Lower lobe of right lung (tissue), 2 donors: ENCODE data around the gene EPS8L1. TPM values are rescaled to one million over a fixed set of nuclear protein-coding genes. Genes with fewer than 3 reads are reported as not detected.

ENCODE experiments used
- ATAC-seq, 2 donors: fragments of 200-7000 bp; cut with Tn5 transposase; one replicate each; pipeline ENCODE4 v1.9.1; 2020 to 2022; ENCODE audit warnings: mild to moderate bottlenecking in 2 of 2, moderate library complexity in 2 of 2
- DNase-seq: peaks from one replicate; pipeline ENCODE4 v3.0.0-alpha.2; 2020
- H3K27ac ChIP-seq: fragments of 200-600 bp; one replicate; pipeline ENCODE4 v1.8.0; 2022
- H3K27me3 ChIP-seq: fragments of 200-600 bp; one replicate; pipeline ENCODE4 v1.8.0; 2022; ENCODE audit warnings: low read depth
- H3K36me3 ChIP-seq: fragments of 200-600 bp; one replicate; pipeline ENCODE4 v1.8.0; 2022; ENCODE audit warnings: mild to moderate bottlenecking
- H3K4me1 ChIP-seq: fragments of 200-600 bp; one replicate; pipeline ENCODE4 v1.8.0; 2022
- H3K4me3 ChIP-seq: fragments of 200-600 bp; one replicate; pipeline ENCODE4 v1.8.0; 2022; ENCODE audit warnings: mild to moderate bottlenecking
- H3K9me3 ChIP-seq: fragments of 200-600 bp; one replicate; pipeline ENCODE4 v1.8.0; 2022
- CTCF ChIP-seq: fragments of 200-600 bp; IDR thresholded peaks from one replicate; pipeline ENCODE4 v1.8.0; 2022; ENCODE audit warnings: antibody characterized with exemption, mild to moderate bottlenecking
- intact Hi-C: fragments of 100-400 bp; cut with DNase I; formaldehyde crosslinking; loops from one replicate; pipeline ENCODE4 v1.11.0; 2022
- total RNA-seq: library from RNA; stranded (reverse); fragmentation: NEBNext Ultra II Directional; extraction: Animal tissue kit (Norgen Biotek cat#: 25700); gene quantifications from one replicate; pipeline ENCODE4 v1.2.1, GENCODE V29; 2021
- donor health status: DM: no; HTN: yes; CAD: no; lungs with severe emphysema.

The EPS8L1 gene
- total RNA-seq, 1 donor from 2014 or later, result 28.1 TPM

- Histone ChIP-seq H3K4me3 (no peak overlapping the region), H3K4me1 (peaks cover 17% of the 10 kb centered on the region), H3K9me3 (no peaks in the 10 kb centered on the region), H3K36me3 (no peaks in the 10 kb centered on the region), H3K27ac (no peak overlapping the region), H3K27me3 (peaks cover 16% of the 10 kb centered on the region)
- ATAC-seq (no peak), DNase-seq (no peak)
- intact Hi-C loops, result no loop called here
- TF ChIP-seq CTCF, result no peak
These were observed 9.5 kb upstream of the EPS8L1 start for GRCh38 chr19:55066107-55066709.

GRCh38 chr19:55067869-55068268, 7.8 kb upstream of the EPS8L1 start:
- TF ChIP-seq CTCF, result no peak
- Histone ChIP-seq H3K9me3 (no peaks in the 10 kb centered on the region), H3K27ac (no peak overlapping the region), H3K4me3 (no peak overlapping the region), H3K36me3 (no peaks in the 10 kb centered on the region), H3K27me3 (peaks cover 25% of the 10 kb centered on the region), H3K4me1 (peaks cover 6% of the 10 kb centered on the region)
- ATAC-seq, result no peak
- intact Hi-C loops, result no loop called here
- no peak for DNase-seq

GRCh38 chr19:55068950-55069864, 6.5 kb upstream of the EPS8L1 start:
- H3K4me1 ChIP-seq, result peaks cover 6% of the 10 kb centered on the region
- no peak for TF ChIP-seq CTCF
- peaks cover 25% of the 10 kb centered on the region for H3K27me3 ChIP-seq
- DNase-seq (peak; percentile 79), ATAC-seq (peak; percentile 92 to 94)
- intact Hi-C loops, result no loop called here
- peak overlapping the region; percentile 44 for H3K4me3 ChIP-seq
- peak overlapping the region; percentile 73 for H3K27ac ChIP-seq
- H3K9me3 ChIP-seq, result no peaks in the 10 kb centered on the region
- no peaks in the 10 kb centered on the region for H3K36me3 ChIP-seq

- Histone ChIP-seq H3K36me3 (no peaks in the 10 kb centered on the region), H3K4me1 (peaks cover 6% of the 10 kb centered on the region), H3K27me3 (peaks cover 25% of the 10 kb centered on the region), H3K27ac (peak overlapping the region; percentile 73), H3K9me3 (no peaks in the 10 kb centered on the region), H3K4me3 (peak overlapping the region; percentile 44)
- no peak for ATAC-seq
- no peak for TF ChIP-seq CTCF
- DNase-seq, result no peak
- intact Hi-C loops, result no loop called here
These were observed 5.8 kb upstream of the EPS8L1 start for GRCh38 chr19:55069865-55070197.

GRCh38 chr19:55070466-55071128, 5.1 kb upstream of the EPS8L1 start:
- intact Hi-C loops, result no loop called here
- no peak overlapping the region for H3K4me3 ChIP-seq
- TF ChIP-seq CTCF, result no peak
- DNase-seq (no peak), ATAC-seq (no peak)
- peaks cover 6% of the 10 kb centered on the region for H3K4me1 ChIP-seq
- H3K9me3 ChIP-seq, result no peaks in the 10 kb centered on the region
- peaks cover 26% of the 10 kb centered on the region for H3K27me3 ChIP-seq
- H3K27ac ChIP-seq, result no peak overlapping the region
- H3K36me3 ChIP-seq, result no peaks in the 10 kb centered on the region
